A549 (cell line): ENCODE data around the gene EPHA5. TPM values are rescaled to one million over a fixed set of nuclear protein-coding genes. Genes with fewer than 3 reads are reported as not detected.

Experiments
- ATAC-seq, 2 experiments: fragments of 200-7000 bp in 1 of 2; fragments of >200 bp in 1 of 2; cut with Nextera tagmentation in 1 of 2; cut with Tn5 transposase in 1 of 2; 3 replicates each; pipeline versions ENCODE4 v1.8.0 to v1.9.1; 2018 to 2020; ENCODE audit warnings: mild to moderate bottlenecking in 1 of 2, moderate library complexity in 1 of 2
- CTCF ChIA-PET: fragments of 300-600 bp; sonication (Branson Sonifier 250); formaldehyde crosslinking; extraction: SDS; loops from one replicate; lab custom pipeline; 2021; ENCODE audit warnings: antibody characterized with exemption, inconsistent platforms; lab: Yijun Ruan, JAX
- POLR2A ChIA-PET: fragments of 350-600 bp; formaldehyde crosslinking; extraction: SDS; loops from one replicate; lab custom pipeline; 2021; ENCODE audit warnings: antibody characterized with exemption, inconsistent platforms; lab: Yijun Ruan, JAX
- DNase-seq, 2 experiments: peaks; one replicate each; pipeline versions ENCODE4 v3.0.0 to v3.0.0-alpha.2; 2011 to 2016; ENCODE audit warnings: low read depth in 1 of 2, low spot score in 1 of 2
- FAIRE-seq: peaks from 2 replicates; lab custom pipeline; 2011; peaks lifted over from hg19 to GRCh38; lab: Jason Lieb, UNC
- H3K27ac ChIP-seq, 2 experiments: fragments of >200 bp; sonication (Bioruptor Twin); formaldehyde crosslinking; 3 replicates each; pipeline ENCODE4 v1.5.1; 2016 to 2017
- H3K4me1 ChIP-seq: fragments of >200 bp; sonication (Bioruptor Twin); formaldehyde crosslinking; 3 replicates; pipeline ENCODE4 v1.6.1; 2016
- H3K4me2 ChIP-seq: fragments of >200 bp; sonication (Bioruptor Twin); formaldehyde crosslinking; 3 replicates; pipeline ENCODE4 v1.6.1; 2016
- H3K4me3 ChIP-seq: fragments of >200 bp; sonication (Bioruptor Twin); formaldehyde crosslinking; 3 replicates; pipeline ENCODE4 v1.5.1; 2016
- H3K9me3 ChIP-seq: fragments of >200 bp; sonication (Bioruptor Twin); formaldehyde crosslinking; 3 replicates; pipeline ENCODE4 v1.6.1; 2016
- BCL3 ChIP-seq: fragments of >200 bp; sonication (Bioruptor Twin); formaldehyde crosslinking; IDR thresholded peaks from 3 replicates; pipeline ENCODE4 v1.6.1; 2016
- EHF ChIP-seq: fragments of 250-450 bp; sonication (Bioruptor Pico); IDR thresholded peaks from 2 replicates; pipeline ENCODE4 v1.5.0; 2020; ENCODE audit warnings: mild to moderate bottlenecking
- HOXB13 ChIP-seq: fragments of 250-450 bp; sonication (Bioruptor Pico); IDR thresholded peaks from 2 replicates; pipeline ENCODE4 v1.5.0; 2020; ENCODE audit warnings: low read depth, mild to moderate bottlenecking, moderate library complexity
- JUNB ChIP-seq: fragments of >200 bp; sonication (Bioruptor Twin); formaldehyde crosslinking; IDR thresholded peaks from 2 replicates; pipeline ENCODE4 v1.6.1; 2016
- KDM5A ChIP-seq: fragments of 200-600 bp; sonication (generic); IDR thresholded peaks from 2 replicates; pipeline ENCODE4 v1.6.1; 2016; ENCODE audit warnings: antibody characterized with exemption, mild to moderate bottlenecking
- MAFK ChIP-seq: fragments of 450-650 bp; IDR thresholded peaks from 2 replicates; pipeline ENCODE4 v1.6.1; 2014; ENCODE audit not compliant: partially characterized antibody
- MYC ChIP-seq: IDR thresholded peaks from 2 replicates; pipeline ENCODE4 v1.6.1; 2012; ENCODE audit warnings: mild to moderate bottlenecking, inconsistent platforms, low read length, improper control_type of control experiment, borderline replicate concordance
- NPAS2 ChIP-seq: fragments of 250-450 bp; sonication (Bioruptor Pico); IDR thresholded peaks from 2 replicates; pipeline ENCODE4 v1.8.0; 2022; ENCODE audit warnings: mild to moderate bottlenecking, moderate library complexity, borderline replicate concordance
- NR3C1 ChIP-seq: fragments of >200 bp; sonication (Bioruptor Twin); formaldehyde crosslinking; IDR thresholded peaks from 3 replicates; pipeline ENCODE4 v1.6.1; 2017
- PBX3 ChIP-seq: IDR thresholded peaks from 2 replicates; pipeline ENCODE4 v1.6.1; 2012
- PHF8 ChIP-seq: fragments of 200-600 bp; sonication (generic); IDR thresholded peaks from 2 replicates; pipeline ENCODE4 v1.6.1; 2016; ENCODE audit warnings: low read depth, mild to moderate bottlenecking, antibody characterized with exemption, moderate library complexity, borderline replicate concordance
- SMC3 ChIP-seq: fragments of >200 bp; sonication (Bioruptor Twin); formaldehyde crosslinking; IDR thresholded peaks from 3 replicates; pipeline ENCODE4 v1.6.1; 2018; ENCODE audit warnings: inconsistent platforms
- ZC3H11A ChIP-seq: fragments of 450-650 bp; IDR thresholded peaks from 2 replicates; pipeline ENCODE4 v1.6.1; 2014; ENCODE audit warnings: antibody characterized with exemption, mild to moderate bottlenecking
- ZSCAN20 ChIP-seq: fragments of 250-450 bp; sonication (Bioruptor Pico); IDR thresholded peaks from 2 replicates; pipeline ENCODE4 v1.8.0; 2022; ENCODE audit warnings: mild to moderate bottlenecking, moderate library complexity
- WGBS: methylation state at CpG from one replicate; pipeline ENCODE4 v1.1.6; 2017; ENCODE audit errors: missing lambda C conversion rate; 5-methylcytosine and 5-hydroxymethylcytosine counted together
- polyA plus RNA-seq, 4 experiments: library from polyadenylated mRNA; depleted of rRNA in 3 of 4; stranded (reverse); fragments of >200 nt; fragmentation: RNase III in 1 of 4; extraction: RNeasy Plus Mini Kit Qiagen cat#74134 plus additional on column Dnase treatment in 1 of 4; gene quantifications; 2 replicates in 3 of 4; 3 replicates in 1 of 4; pipeline ENCODE4 v1.2.3, GENCODE V29; 2011 to 2017

Gene EPHA5
- polyA plus RNA-seq, 2 of the 4 experiments (the other 2 are of a cell fraction): 0.96 to 1.1 TPM

GRCh38 chr4:65538571-65538970, 131.7 kb downstream of the EPHA5 start:
- TF ChIP-seq BCL3 (no peak), SMC3 (no peak)
- CTCF ChIA-PET: no interaction called here
- no peaks in the 10 kb centered on the region for H3K9me3 ChIP-seq
- POLR2A ChIA-PET: no interaction called here
- H3K27ac ChIP-seq: no peak overlapping the region
- H3K4me1 ChIP-seq: 0 out of 3 replicates have a peak, but pooled peaks cover 3% of the 10 kb centered on the region
- no peak overlapping the region for H3K4me3 ChIP-seq
- peak overlapping the region; percentile 23; the same call in 1 of the 3 replicates for H3K4me2 ChIP-seq
- DNase-seq: peak in 1 of 2 experiments; percentile 12
- ATAC-seq: no peak
- 51% methylated on average over 3 of the region's 3 CpGs for WGBS
- no peak for FAIRE-seq

GRCh38 chr4:65535113-65535512, 135.2 kb downstream of the EPHA5 start:
- FAIRE-seq (no peak), ATAC-seq (no peak), DNase-seq (peak in 1 of 2 experiments; percentile 23)
- Histone ChIP-seq H3K4me1 (0 out of 3 replicates have a peak, but pooled peaks cover 3% of the 10 kb centered on the region), H3K4me2 (peak overlapping the region; percentile 45), H3K4me3 (no peak overlapping the region), H3K27ac (peak overlapping the region; percentile 51 to 59; a peak in 3 of 6 replicates), H3K9me3 (no peaks in the 10 kb centered on the region)
- TF ChIP-seq PBX3: no peak
- TF ChIP-seq EHF: no peak
- peak; percentile 9 for TF ChIP-seq MAFK
- no peak for TF ChIP-seq JUNB
- TF ChIP-seq ZC3H11A: no peak
- TF ChIP-seq SMC3: no peak
- no peak for TF ChIP-seq BCL3
- 22% methylated on average over 3 of the region's 3 CpGs for WGBS
- ChIA-PET POLR2A (no interaction called here), CTCF (no interaction called here)

- CTCF ChIA-PET: no interaction called here
- H3K4me2 ChIP-seq: no peak overlapping the region
- ATAC-seq (no peak), FAIRE-seq (no peak), DNase-seq (no peak)
- POLR2A ChIA-PET: no interaction called here
- no peaks in the 10 kb centered on the region for H3K9me3 ChIP-seq
- H3K4me1 ChIP-seq: no peaks in the 10 kb centered on the region
- no peak for TF ChIP-seq HOXB13 (CRISPR knock-in tag)
- TF ChIP-seq KDM5A: no peak
- TF ChIP-seq NR3C1: no peak
- WGBS: 67% methylated on average over 1 of the region's 1 CpG
- H3K4me3 ChIP-seq: no peak overlapping the region
- H3K27ac ChIP-seq: no peak overlapping the region
Measured at GRCh38 chr4:65521666-65522065, 148.6 kb downstream of the EPHA5 start.

GRCh38 chr4:65515646-65516045, 154.6 kb downstream of the EPHA5 start:
- FAIRE-seq (no peak), ATAC-seq (no peak), DNase-seq (no peak)
- ChIA-PET POLR2A (no interaction called here), CTCF (no interaction called here)
- no peak overlapping the region for H3K27ac ChIP-seq
- TF ChIP-seq PHF8: no peak
- TF ChIP-seq MYC: no peak
- TF ChIP-seq ZSCAN20 (CRISPR knock-in tag): no peak
- no peak for TF ChIP-seq NPAS2 (CRISPR knock-in tag)
- TF ChIP-seq PBX3: no peak
- H3K9me3 ChIP-seq: no peaks in the 10 kb centered on the region
- H3K4me3 ChIP-seq: no peak overlapping the region
- WGBS: 23% methylated on average over 2 of the region's 2 CpGs
- no peaks in the 10 kb centered on the region for H3K4me1 ChIP-seq
- H3K4me2 ChIP-seq: no peak overlapping the region
